CD4-positive, alpha-beta memory T cell (primary cell): Measurements from ENCODE around the gene ARHGAP42. TPM values are rescaled to one million over a fixed set of nuclear protein-coding genes. Genes with fewer than 3 reads are reported as not detected.

Source experiments
- CTCF ChIA-PET: fragments of 350-600 bp; sonication (Branson Sonifier 250); formaldehyde crosslinking; loops from one replicate; lab custom pipeline; 2021; ENCODE audit warnings: inconsistent platforms; ENCODE audit not compliant: partially characterized antibody; lab: Charles Lee
- POLR2A ChIA-PET: fragments of 350-600 bp; sonication (Branson Sonifier 250); formaldehyde crosslinking; loops from one replicate; lab custom pipeline; 2021; ENCODE audit not compliant: partially characterized antibody; lab: Charles Lee
- DNase-seq, 5 donors: peaks; one replicate each; pipeline versions ENCODE4 v3.0.0 to v3.0.0-alpha.2; 2020 to 2022; ENCODE audit warnings: mixed read lengths in 1 of 5
- H3K27ac ChIP-seq: one replicate; pipeline ENCODE4 v1.7.0; 2013; ENCODE audit warnings: low read depth, low read length
- H3K27me3 ChIP-seq: 2 replicates; pipeline ENCODE4 v1.7.0; 2013; ENCODE audit warnings: mild to moderate bottlenecking, low read length, moderate library complexity; ENCODE audit not compliant: insufficient read depth
- H3K36me3 ChIP-seq: 2 replicates; pipeline ENCODE4 v1.7.0; 2013; ENCODE audit warnings: mild to moderate bottlenecking, low read length, moderate library complexity; ENCODE audit not compliant: insufficient read depth
- H3K4me1 ChIP-seq: 2 replicates; pipeline ENCODE4 v1.7.0; 2013; ENCODE audit warnings: mild to moderate bottlenecking, low read length, moderate library complexity; ENCODE audit not compliant: insufficient read depth
- H3K4me3 ChIP-seq, 2 donors: one replicate each; pipeline ENCODE4 v1.7.0; 2013; ENCODE audit warnings: low read length in 2 of 2, mild to moderate bottlenecking in 1 of 2
- H3K9me3 ChIP-seq, 2 donors: one replicate each; pipeline ENCODE4 v1.7.0; 2013; ENCODE audit warnings: low read length in 2 of 2, control low read depth in 1 of 2; ENCODE audit not compliant: control insufficient read depth in 1 of 2
- H3K27ac Mint-ChIP-seq, 7 donors: one replicate each; pipeline ENCODE4 v1.8.0; 2020 to 2021; ENCODE audit warnings: mixed read lengths in 7 of 7, mild to moderate bottlenecking in 6 of 7, inconsistent platforms in 3 of 7, moderate library complexity in 3 of 7
- H3K27me3 Mint-ChIP-seq, 2 donors: one replicate each; pipeline ENCODE4 v1.8.0; 2020 to 2021; ENCODE audit warnings: mixed read lengths in 2 of 2
- H3K36me3 Mint-ChIP-seq, 2 donors: one replicate each; pipeline ENCODE4 v1.8.0; 2020 to 2021; ENCODE audit warnings: mixed read lengths in 2 of 2, inconsistent platforms in 1 of 2, mild to moderate bottlenecking in 1 of 2
- H3K4me1 Mint-ChIP-seq, 4 donors: one replicate each; pipeline ENCODE4 v1.8.0; 2020 to 2021; ENCODE audit warnings: mixed read lengths in 4 of 4, mild to moderate bottlenecking in 1 of 4
- H3K4me3 Mint-ChIP-seq, 8 donors: one replicate each; pipeline ENCODE4 v1.8.0; 2020 to 2021; ENCODE audit warnings: mixed read lengths in 8 of 8, mild to moderate bottlenecking in 7 of 8, moderate library complexity in 6 of 8, inconsistent platforms in 3 of 8
- H3K9me3 Mint-ChIP-seq, 8 donors: one replicate each; pipeline ENCODE4 v1.8.0; 2020 to 2021; ENCODE audit warnings: mixed read lengths in 8 of 8, mild to moderate bottlenecking in 5 of 8, inconsistent platforms in 3 of 8, moderate library complexity in 1 of 8
- intact Hi-C: fragments of 100-400 bp; cut with micrococcal nuclease; formaldehyde crosslinking; loops from one replicate; pipeline ENCODE4 v1.15.1; 2023
- polyA plus RNA-seq, 2 donors: library from polyadenylated mRNA; unstranded; fragments of 300-500 nt; fragmentation: Illumina TruSeq; gene quantifications; one replicate each; pipeline ENCODE4 v1.2.3, GENCODE V29; 2021
- total RNA-seq, 2 experiments: library from RNA; stranded (reverse); gene quantifications; one replicate each; pipeline ENCODE4 v1.2.3, GENCODE V29; 2021

Gene ARHGAP42
- total and polyA plus RNA-seq, 4 experiments from 2014 or later = not detected

DNA sequence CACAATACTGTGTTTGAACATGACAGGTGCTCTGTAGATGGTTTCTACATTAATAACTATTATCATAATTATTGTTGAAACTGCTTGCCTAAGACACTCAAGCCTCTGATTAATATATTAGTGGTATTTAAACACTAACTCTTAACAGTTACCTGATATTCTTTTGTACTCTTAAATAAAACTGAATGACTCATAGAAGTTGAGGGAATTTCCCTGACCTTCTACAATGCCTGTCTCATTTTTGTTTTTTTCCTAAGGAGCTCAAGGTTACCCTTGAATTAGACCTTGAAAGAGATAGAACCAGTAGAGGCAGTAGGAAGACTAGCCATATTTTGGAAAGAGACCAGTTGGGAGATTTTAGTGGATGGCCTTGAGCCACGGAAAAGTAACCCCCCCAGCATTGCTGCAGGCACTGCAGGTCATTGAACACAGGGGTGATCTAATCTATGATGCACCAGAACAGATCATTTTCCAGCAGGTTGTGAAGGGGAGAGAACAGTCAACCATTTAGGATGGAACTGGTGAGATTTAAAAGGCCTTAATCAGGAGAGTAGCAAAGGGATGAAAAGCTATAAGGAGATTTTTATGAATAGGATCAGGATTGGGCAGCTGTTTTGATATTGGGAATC, 294.2 kb downstream of the ARHGAP42 start:
- DNase-seq = no peak

DNA sequence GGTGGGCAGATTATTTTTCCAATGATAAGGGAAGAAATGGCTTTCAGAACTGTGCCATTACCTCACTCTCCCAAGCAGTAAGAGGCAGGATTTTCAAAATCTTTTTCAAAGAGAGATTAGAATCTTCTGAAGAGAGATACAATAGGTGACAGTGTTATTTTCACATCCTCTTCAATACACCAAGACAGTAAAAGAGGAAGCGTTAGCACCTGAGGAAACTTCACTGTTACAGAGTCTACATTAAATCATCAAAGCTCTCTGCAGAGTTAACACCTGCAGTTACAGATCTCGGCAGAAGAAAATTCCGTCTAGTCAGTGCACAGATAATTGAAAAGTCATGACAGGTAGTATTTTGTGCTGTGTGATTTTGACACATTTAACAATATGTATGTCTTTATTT, 297.6 kb downstream of the ARHGAP42 start:
- Mint-ChIP-seq H3K9me3 (peaks cover 0 to 11% (median 3%) of the 10 kb centered on the region in 8 donors), H3K4me3 (no peak overlapping the region), H3K36me3 (no peaks in the 10 kb centered on the region), H3K4me1 (no peaks in the 10 kb centered on the region), H3K27me3 (no peaks in the 10 kb centered on the region), H3K27ac (no peak overlapping the region)
- Histone ChIP-seq H3K36me3 (no peaks in the 10 kb centered on the region), H3K27ac (no peak overlapping the region), H3K27me3 (no peaks in the 10 kb centered on the region), H3K4me1 (no peaks in the 10 kb centered on the region), H3K4me3 (no peak overlapping the region), H3K9me3 (no peaks in the 10 kb centered on the region)
- ChIA-PET CTCF (no interaction called here), POLR2A (no interaction called here)
- intact Hi-C loops = no loop called here
- no peak for DNase-seq

More for the DNA sequence above, 294.2 kb downstream of the ARHGAP42 start:
- Mint-ChIP-seq H3K36me3 (no peaks in the 10 kb centered on the region), H3K27ac (no peak overlapping the region), H3K27me3 (no peaks in the 10 kb centered on the region), H3K9me3 (peaks cover 0 to 10% (median 3%) of the 10 kb centered on the region in 8 donors), H3K4me3 (no peak overlapping the region), H3K4me1 (no peaks in the 10 kb centered on the region)
- no peaks in the 10 kb centered on the region for H3K36me3 ChIP-seq
- ChIA-PET CTCF (no interaction called here), POLR2A (no interaction called here)
- no peaks in the 10 kb centered on the region for H3K27me3 ChIP-seq
- H3K4me3 ChIP-seq = no peak overlapping the region
- intact Hi-C loops = no loop called here
- no peak overlapping the region for H3K27ac ChIP-seq
- H3K9me3 ChIP-seq = no peaks in the 10 kb centered on the region
- H3K4me1 ChIP-seq = no peaks in the 10 kb centered on the region

DNA sequence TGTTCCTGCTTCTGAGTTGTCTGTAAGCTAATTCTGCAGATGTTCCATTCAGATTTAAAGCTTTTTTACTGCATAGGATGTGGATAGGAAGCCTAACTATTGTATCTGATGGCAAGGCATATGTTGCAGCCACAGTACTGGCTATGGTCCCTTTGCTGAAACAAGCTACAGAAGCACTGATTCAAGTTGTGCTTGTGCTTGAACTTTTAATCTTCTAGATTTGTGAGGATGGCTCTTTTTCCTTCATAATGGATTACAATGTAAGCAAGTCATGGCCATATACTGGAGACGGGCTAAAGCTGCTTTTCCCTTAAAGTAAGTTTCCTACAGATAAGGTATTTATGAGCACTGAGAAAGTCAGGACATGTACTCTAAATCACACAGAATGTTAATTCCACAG, 303.8 kb downstream of the ARHGAP42 start:
- Mint-ChIP-seq H3K4me3 (no peak overlapping the region), H3K27ac (no peak overlapping the region), H3K36me3 (no peaks in the 10 kb centered on the region), H3K27me3 (no peaks in the 10 kb centered on the region), H3K4me1 (no peaks in the 10 kb centered on the region), H3K9me3 (peaks cover 0 to 6% (median 0%) of the 10 kb centered on the region in 8 donors)
- no peaks in the 10 kb centered on the region for H3K4me1 ChIP-seq
- ChIA-PET POLR2A (no interaction called here), CTCF (no interaction called here)
- no peak overlapping the region for H3K4me3 ChIP-seq
- H3K36me3 ChIP-seq = no peaks in the 10 kb centered on the region
- H3K27me3 ChIP-seq = no peaks in the 10 kb centered on the region
- intact Hi-C loops = no loop called here
- H3K27ac ChIP-seq = no peak overlapping the region
- no peaks in the 10 kb centered on the region for H3K9me3 ChIP-seq
- DNase-seq = no peak

DNA sequence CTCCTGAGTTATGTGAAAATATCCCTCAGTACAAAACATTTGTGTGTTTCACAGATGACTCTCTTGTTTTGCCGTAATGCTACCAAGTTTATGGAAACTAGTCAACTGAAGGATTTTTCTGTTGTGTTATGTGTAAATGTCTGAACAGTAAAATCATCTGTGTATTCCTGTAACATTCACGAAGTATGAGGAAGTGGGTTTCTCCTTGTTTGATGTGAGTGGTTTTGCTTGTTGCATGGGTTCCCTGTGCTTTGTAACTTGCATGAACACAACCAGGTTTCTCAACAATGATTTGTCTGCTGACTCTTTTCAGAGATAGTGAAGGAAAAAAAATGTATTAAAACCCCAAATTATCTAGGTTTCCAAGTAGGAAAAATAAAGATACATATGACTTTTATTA, 304.5 kb downstream of the ARHGAP42 start:
- no peaks in the 10 kb centered on the region for H3K36me3 Mint-ChIP-seq
- POLR2A ChIA-PET = no interaction called here
- DNase-seq = no peak
- H3K27ac Mint-ChIP-seq = no peak overlapping the region
- intact Hi-C loops = no loop called here
- no peaks in the 10 kb centered on the region for H3K9me3 ChIP-seq
- H3K27me3 ChIP-seq = no peaks in the 10 kb centered on the region
- peaks cover 0 to 5% (median 0%) of the 10 kb centered on the region in 8 donors for H3K9me3 Mint-ChIP-seq
- CTCF ChIA-PET = no interaction called here
- no peak overlapping the region for H3K27ac ChIP-seq
- H3K4me3 ChIP-seq = no peak overlapping the region
- no peaks in the 10 kb centered on the region for H3K4me1 Mint-ChIP-seq
- H3K27me3 Mint-ChIP-seq = no peaks in the 10 kb centered on the region
- no peaks in the 10 kb centered on the region for H3K4me1 ChIP-seq
- no peak overlapping the region for H3K4me3 Mint-ChIP-seq
- no peaks in the 10 kb centered on the region for H3K36me3 ChIP-seq

DNA sequence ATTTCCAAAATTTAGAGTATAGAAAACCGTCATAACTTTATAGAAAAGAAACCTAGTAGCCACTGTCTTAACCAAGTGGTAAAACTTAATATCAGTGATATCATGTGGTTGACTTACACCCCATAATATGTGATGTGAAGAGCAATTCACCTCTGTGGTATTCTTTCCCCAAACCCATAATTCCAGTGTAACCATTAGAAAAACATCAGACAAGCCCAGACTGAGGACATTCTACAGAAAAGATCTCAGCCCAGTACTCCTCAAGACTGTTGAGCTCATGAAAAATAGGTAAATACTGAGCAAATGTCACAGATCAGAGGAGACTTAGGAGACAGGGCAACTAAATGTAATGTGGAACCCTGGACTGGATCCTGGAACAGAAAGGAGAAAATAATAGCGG, 307.9 kb downstream of the ARHGAP42 start:
- Mint-ChIP-seq H3K4me3 (no peak overlapping the region), H3K9me3 (peaks cover 0 to 5% (median 3%) of the 10 kb centered on the region in 8 donors), H3K27ac (no peak overlapping the region), H3K27me3 (no peaks in the 10 kb centered on the region), H3K36me3 (no peaks in the 10 kb centered on the region), H3K4me1 (no peaks in the 10 kb centered on the region)
- no peaks in the 10 kb centered on the region for H3K9me3 ChIP-seq
- no peaks in the 10 kb centered on the region for H3K36me3 ChIP-seq
- H3K4me1 ChIP-seq = no peaks in the 10 kb centered on the region
- DNase-seq = no peak
- no peak overlapping the region for H3K4me3 ChIP-seq
- intact Hi-C loops = no loop called here
- no peak overlapping the region for H3K27ac ChIP-seq
- no peaks in the 10 kb centered on the region for H3K27me3 ChIP-seq
- ChIA-PET CTCF (no interaction called here), POLR2A (no interaction called here)

DNA sequence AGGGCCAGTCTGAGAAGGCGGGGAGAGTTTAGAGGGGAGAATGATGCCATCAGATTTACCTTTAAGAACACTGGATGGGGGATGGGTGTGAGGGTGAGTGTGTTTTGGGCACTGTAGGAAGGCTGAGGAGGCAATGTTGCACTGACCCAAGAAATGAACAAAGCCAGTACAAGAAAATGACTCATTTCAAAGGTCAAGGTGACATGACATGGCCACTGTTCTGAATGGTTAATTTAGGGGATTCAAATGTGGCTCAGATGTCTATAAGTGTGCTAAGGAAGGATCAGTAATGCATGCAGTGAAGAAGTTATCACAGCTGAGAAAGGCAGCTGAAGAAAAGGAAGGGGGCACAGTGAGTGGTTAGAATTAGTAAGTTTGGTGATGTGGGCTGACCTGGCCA, 312.7 kb downstream of the ARHGAP42 start:
- DNase-seq = no peak
- H3K4me3 ChIP-seq = no peak overlapping the region
- no peaks in the 10 kb centered on the region for H3K36me3 Mint-ChIP-seq
- H3K9me3 ChIP-seq = no peaks in the 10 kb centered on the region
- H3K27me3 ChIP-seq = no peaks in the 10 kb centered on the region
- H3K27ac ChIP-seq = no peak overlapping the region
- intact Hi-C loops = no loop called here
- peaks cover 0 to 2% of the 10 kb centered on the region in 2 donors for H3K27me3 Mint-ChIP-seq
- ChIA-PET POLR2A (no interaction called here), CTCF (no interaction called here)
- no peaks in the 10 kb centered on the region for H3K36me3 ChIP-seq
- H3K27ac Mint-ChIP-seq = no peak overlapping the region
- H3K4me1 ChIP-seq = no peaks in the 10 kb centered on the region
- H3K9me3 Mint-ChIP-seq = peaks cover 0 to 14% (median 4%) of the 10 kb centered on the region in 8 donors
- H3K4me1 Mint-ChIP-seq = no peaks in the 10 kb centered on the region
- H3K4me3 Mint-ChIP-seq = no peak overlapping the region

DNA sequence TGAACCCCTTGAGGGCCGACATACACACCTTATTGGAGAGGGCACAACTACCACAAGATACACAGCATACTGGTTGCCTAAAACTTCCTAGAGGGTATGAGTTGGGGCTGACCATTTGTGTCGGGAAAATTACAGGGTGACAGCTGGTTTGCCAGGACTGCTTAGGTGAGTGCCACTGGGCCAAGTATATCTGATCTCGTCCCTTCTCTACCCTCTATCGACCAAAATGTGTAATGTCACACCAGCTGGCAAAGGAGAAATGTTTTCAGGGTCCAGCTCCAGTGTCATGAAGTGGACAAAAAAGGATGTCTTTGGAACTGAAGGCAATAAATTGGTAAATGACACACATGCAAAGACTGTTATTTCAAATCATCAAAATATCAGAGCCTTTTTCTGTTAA, 316.4 kb downstream of the ARHGAP42 start:
- DNase-seq = no peak
- POLR2A ChIA-PET = no interaction called here
- H3K4me3 ChIP-seq = no peak overlapping the region
- no peaks in the 10 kb centered on the region for H3K27me3 ChIP-seq
- no peaks in the 10 kb centered on the region for H3K4me1 Mint-ChIP-seq
- H3K4me3 Mint-ChIP-seq = no peak overlapping the region
- peaks cover 0 to 12% (median 5%) of the 10 kb centered on the region in 8 donors for H3K9me3 Mint-ChIP-seq
- H3K36me3 ChIP-seq = no peaks in the 10 kb centered on the region
- no peak overlapping the region for H3K27ac Mint-ChIP-seq
- no peaks in the 10 kb centered on the region for H3K4me1 ChIP-seq
- no peak overlapping the region for H3K27ac ChIP-seq
- H3K9me3 ChIP-seq = no peaks in the 10 kb centered on the region
- H3K36me3 Mint-ChIP-seq = no peaks in the 10 kb centered on the region
- H3K27me3 Mint-ChIP-seq = peaks cover 0 to 2% of the 10 kb centered on the region in 2 donors
- CTCF ChIA-PET = no interaction called here
- intact Hi-C loops = no loop called here
